PC-3 (cell line): ENCODE data around the gene ARHGAP19. TPM values are rescaled to one million over a fixed set of nuclear protein-coding genes. Genes with fewer than 3 reads are reported as not detected.

Experiments
- ATAC-seq: fragments of 200-7000 bp; cut with Tn5 transposase; 2 replicates; pipeline ENCODE4 v1.9.1; 2020; ENCODE audit warnings: mild to moderate bottlenecking, moderate library complexity
- BruUV-seq: library from RNA; stranded (reverse); fragments of 400-500 nt; replicated peaks from 2 replicates; lab custom pipeline; 2021; lab: Mats Ljungman, UMichigan
- CTCF ChIA-PET: fragments of 300-600 bp; sonication (Branson Sonifier 250); formaldehyde crosslinking; loops from one replicate; lab custom pipeline; 2022; ENCODE audit warnings: antibody characterized with exemption; lab: Charles Lee
- POLR2A ChIA-PET: fragments of 300-600 bp; sonication (Branson Sonifier 250); formaldehyde crosslinking; loops from one replicate; lab custom pipeline; 2022; ENCODE audit warnings: antibody characterized with exemption; ENCODE audit not compliant: unreplicated experiment; lab: Charles Lee
- DNase-seq: peaks from one replicate; pipeline ENCODE4 v3.0.0-alpha.2; 2015
- H2AFZ ChIP-seq: fragments of 300-600 bp; sonication (generic); 2 replicates; pipeline ENCODE4 v1.6.0; 2016; ENCODE audit warnings: antibody characterized with exemption, low read length
- H3F3A ChIP-seq: fragments of 300-600 bp; sonication (generic); one replicate; pipeline ENCODE4 v1.6.0; 2017; ENCODE audit warnings: antibody characterized with exemption, low read length, control low read depth, mild to moderate bottlenecking; ENCODE audit not compliant: unreplicated experiment
- H3K27ac ChIP-seq: fragments of 300-600 bp; sonication (generic); 2 replicates; pipeline ENCODE4 v1.5.1; 2016; ENCODE audit warnings: mild to moderate bottlenecking, low read length
- H3K27me3 ChIP-seq: fragments of 300-600 bp; sonication (generic); 2 replicates; pipeline ENCODE4 v1.6.1; 2016; ENCODE audit warnings: low read length, mixed read lengths
- H3K36me3 ChIP-seq: fragments of 300-600 bp; sonication (generic); 2 replicates; pipeline ENCODE4 v1.6.1; 2016; ENCODE audit warnings: low read depth, mixed run types, low read length, mixed read lengths
- H3K4me1 ChIP-seq: fragments of 300-600 bp; sonication (generic); 2 replicates; pipeline ENCODE4 v1.5.1; 2016; ENCODE audit warnings: low read length; ENCODE audit not compliant: insufficient read depth
- H3K4me2 ChIP-seq: fragments of 300-600 bp; sonication (generic); 2 replicates; pipeline ENCODE4 v1.6.0; 2016; ENCODE audit warnings: low read length
- H3K4me3 ChIP-seq: fragments of 300-600 bp; sonication (generic); 2 replicates; pipeline ENCODE4 v1.5.1; 2016; ENCODE audit warnings: mild to moderate bottlenecking, low read length, mixed read lengths
- H3K79me2 ChIP-seq: fragments of 300-600 bp; sonication (generic); 2 replicates; pipeline ENCODE4 v1.6.1; 2017; ENCODE audit warnings: low read length, mixed read lengths
- H3K9ac ChIP-seq: fragments of 300-600 bp; sonication (generic); 2 replicates; pipeline ENCODE4 v1.6.0; 2016; ENCODE audit warnings: mild to moderate bottlenecking, low read length
- H3K9me2 ChIP-seq: fragments of 300-600 bp; sonication (generic); replicated peaks from 2 replicates; pipeline ENCODE4 v1.6.1; 2016; ENCODE audit warnings: mixed run types, low read length, mixed read lengths
- H3K9me3 ChIP-seq: fragments of 300-600 bp; sonication (generic); 2 replicates; pipeline ENCODE4 v1.6.1; 2016; ENCODE audit warnings: low read length, mixed read lengths
- H4K20me1 ChIP-seq: fragments of 300-600 bp; sonication (generic); 2 replicates; pipeline ENCODE4 v1.6.1; 2016; ENCODE audit warnings: low read length, mixed read lengths
- EZH2 ChIP-seq: fragments of 300-600 bp; sonication (generic); IDR thresholded peaks from one replicate; pipeline ENCODE4 v1.6.1; 2017; ENCODE audit warnings: antibody characterized with exemption, mild to moderate bottlenecking, low read length; ENCODE audit not compliant: unreplicated experiment
- EZH2phosphoT487 ChIP-seq: fragments of 300-600 bp; sonication (generic); IDR thresholded peaks from 2 replicates; pipeline ENCODE4 v1.6.1; 2018; ENCODE audit warnings: mild to moderate bottlenecking, antibody characterized with exemption, low read length, borderline replicate concordance
- intact Hi-C: fragments of 100-400 bp; cut with micrococcal nuclease; formaldehyde crosslinking; loops from 2 replicates; pipeline ENCODE4 v1.9.0; 2023
- total RNA-seq: library from RNA; depleted of rRNA; stranded (reverse); fragments of >200 nt; gene quantifications from 2 replicates; pipeline ENCODE4 v1.2.3, GENCODE V29; 2014
- TF ChIP-seq, protein P1 (sequence below): fragments of 300-600 bp; sonication (generic); conservative IDR thresholded peaks from 2 replicates; pipeline ENCODE4 v1.5.1; 2017; ENCODE audit warnings: antibody characterized with exemption, low read depth, mild to moderate bottlenecking, low read length

Gene ARHGAP19
- total RNA-seq, 1 experiment from 2014 or later: 9.8 TPM

DNA sequence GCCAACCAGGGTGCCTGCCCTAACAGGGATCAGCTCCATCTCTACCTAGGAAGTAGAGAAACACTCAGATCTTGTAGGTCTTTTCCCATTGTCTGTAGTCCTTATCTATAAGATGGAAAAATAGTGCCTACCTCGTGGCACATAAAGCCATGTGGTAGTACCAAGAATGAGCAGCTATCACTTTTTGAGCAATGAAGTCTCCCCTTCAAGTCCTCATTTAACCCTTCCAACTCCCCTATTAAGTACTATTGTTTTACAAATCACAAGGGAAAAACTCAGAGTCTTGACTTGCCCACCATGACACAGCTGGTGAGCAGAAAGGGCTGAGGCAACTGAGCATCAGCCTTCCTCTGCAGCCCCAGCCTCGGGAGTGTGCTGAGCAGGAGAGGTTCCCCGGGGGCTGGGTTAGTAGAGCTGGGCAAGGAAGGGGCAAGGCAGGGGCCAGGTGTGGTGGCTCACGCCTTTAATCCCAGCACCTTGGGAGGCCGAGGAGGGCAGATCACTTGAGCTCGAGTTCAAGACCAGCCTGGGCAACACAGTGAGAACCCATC, 38.8 kb upstream of the ARHGAP19 start:
- TF ChIP-seq, protein P1, sequence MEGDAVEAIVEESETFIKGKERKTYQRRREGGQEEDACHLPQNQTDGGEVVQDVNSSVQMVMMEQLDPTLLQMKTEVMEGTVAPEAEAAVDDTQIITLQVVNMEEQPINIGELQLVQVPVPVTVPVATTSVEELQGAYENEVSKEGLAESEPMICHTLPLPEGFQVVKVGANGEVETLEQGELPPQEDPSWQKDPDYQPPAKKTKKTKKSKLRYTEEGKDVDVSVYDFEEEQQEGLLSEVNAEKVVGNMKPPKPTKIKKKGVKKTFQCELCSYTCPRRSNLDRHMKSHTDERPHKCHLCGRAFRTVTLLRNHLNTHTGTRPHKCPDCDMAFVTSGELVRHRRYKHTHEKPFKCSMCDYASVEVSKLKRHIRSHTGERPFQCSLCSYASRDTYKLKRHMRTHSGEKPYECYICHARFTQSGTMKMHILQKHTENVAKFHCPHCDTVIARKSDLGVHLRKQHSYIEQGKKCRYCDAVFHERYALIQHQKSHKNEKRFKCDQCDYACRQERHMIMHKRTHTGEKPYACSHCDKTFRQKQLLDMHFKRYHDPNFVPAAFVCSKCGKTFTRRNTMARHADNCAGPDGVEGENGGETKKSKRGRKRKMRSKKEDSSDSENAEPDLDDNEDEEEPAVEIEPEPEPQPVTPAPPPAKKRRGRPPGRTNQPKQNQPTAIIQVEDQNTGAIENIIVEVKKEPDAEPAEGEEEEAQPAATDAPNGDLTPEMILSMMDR: no peak
- TF ChIP-seq EZH2phosphoT487 (no peak), EZH2 (no peak)
- intact Hi-C loops: loop anchor here (5.0 kb wide), 1 partner anchor 116 kb away; the partner anchor contains the start of genes EXOSC1 and ZDHHC16
- no peak for ATAC-seq
- H3K9me2 ChIP-seq: no peaks in the 10 kb centered on the region
- H3K79me2 ChIP-seq: peaks cover 44% of the 10 kb centered on the region
- H4K20me1 ChIP-seq: 0 out of 2 replicates have a peak, but pooled peaks cover 6% of the 10 kb centered on the region
- peaks cover 30% of the 10 kb centered on the region for H3K4me1 ChIP-seq
- no peaks in the 10 kb centered on the region for H3K9me3 ChIP-seq
- H3K9ac ChIP-seq: no peak overlapping the region
- H3K36me3 ChIP-seq: no peaks in the 10 kb centered on the region
- ChIA-PET CTCF (no interaction called here), POLR2A (no interaction called here)
- peak overlapping the region; percentile 99 for H3K4me2 ChIP-seq
- no peaks in the 10 kb centered on the region for H3F3A ChIP-seq
- no peaks in the 10 kb centered on the region for H3K27me3 ChIP-seq
- H2AFZ ChIP-seq: no peak overlapping the region
- H3K4me3 ChIP-seq: no peak overlapping the region
- no peak overlapping the region for H3K27ac ChIP-seq
- DNase-seq: no peak
- BruUV-seq: no TSS peak

DNA sequence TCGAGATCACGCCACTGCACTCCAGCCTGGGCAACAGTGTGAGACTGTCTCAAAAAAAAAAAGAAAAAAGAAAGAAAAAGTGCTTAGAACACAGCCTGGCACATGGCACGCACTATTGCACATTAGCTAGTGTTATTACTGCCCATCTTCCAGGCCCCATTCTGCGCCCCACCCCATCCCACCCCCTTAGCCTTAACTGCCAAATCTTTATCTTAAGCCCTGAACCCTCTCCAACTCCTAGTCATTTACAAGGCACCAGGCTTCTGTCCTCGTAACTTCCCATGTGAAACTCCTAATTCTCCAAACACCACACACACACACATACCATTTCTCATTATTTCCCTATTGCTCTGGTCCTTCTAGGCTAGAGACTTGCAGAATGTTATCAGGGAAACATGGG, 37.3 kb upstream of the ARHGAP19 start:
- DNase-seq: no peak
- ChIA-PET POLR2A (no interaction called here), CTCF (no interaction called here)
- H4K20me1 ChIP-seq: 0 out of 2 replicates have a peak, but pooled peaks cover 6% of the 10 kb centered on the region
- TF ChIP-seq EZH2phosphoT487 (no peak), EZH2 (no peak)
- TF ChIP-seq, protein P1: no peak
- H2AFZ ChIP-seq: no peak overlapping the region
- no peaks in the 10 kb centered on the region for H3K9me3 ChIP-seq
- intact Hi-C loops: loop anchor here (5.0 kb wide), 1 partner anchor 118 kb away; the partner anchor contains the start of genes EXOSC1 and ZDHHC16
- no peaks in the 10 kb centered on the region for H3K9me2 ChIP-seq
- peaks cover 26% of the 10 kb centered on the region for H3K4me1 ChIP-seq
- BruUV-seq: no TSS peak
- H3F3A ChIP-seq: no peaks in the 10 kb centered on the region
- no peak overlapping the region for H3K9ac ChIP-seq
- H3K4me3 ChIP-seq: no peak overlapping the region
- H3K4me2 ChIP-seq: no peak overlapping the region
- ATAC-seq: no peak
- H3K79me2 ChIP-seq: peaks cover 44% of the 10 kb centered on the region
- H3K27me3 ChIP-seq: no peaks in the 10 kb centered on the region
- H3K36me3 ChIP-seq: no peaks in the 10 kb centered on the region
- H3K27ac ChIP-seq: no peak overlapping the region
